ENCODE data around the gene KIF3C.

DNA sequence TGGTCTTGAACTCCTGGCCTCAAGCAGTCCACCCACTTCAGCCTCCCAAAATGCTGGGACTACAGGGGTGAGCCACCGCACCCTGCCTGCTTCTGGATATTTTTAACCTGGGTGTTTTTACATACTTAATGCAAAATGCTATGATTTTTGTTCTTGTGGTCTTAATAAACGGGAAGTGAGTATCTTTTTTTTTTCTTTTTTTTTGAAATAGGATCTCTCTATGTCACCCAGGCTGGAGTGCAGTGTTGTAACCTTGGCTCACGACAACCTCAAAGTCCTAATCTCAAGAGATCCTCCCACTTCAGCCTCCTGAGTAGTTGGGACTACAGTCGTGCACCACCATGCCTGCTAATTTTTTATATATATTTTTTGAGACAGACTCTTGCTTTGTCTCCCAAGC, 84.8 kb downstream of the KIF3C start:
- TF ChIP-seq EZH2phosphoT487 (IDR thresholded peaks at IDR 0.05; ENCODE audit: borderline replicate concordance, low read length) = no peak
- TF ChIP-seq, protein P1, sequence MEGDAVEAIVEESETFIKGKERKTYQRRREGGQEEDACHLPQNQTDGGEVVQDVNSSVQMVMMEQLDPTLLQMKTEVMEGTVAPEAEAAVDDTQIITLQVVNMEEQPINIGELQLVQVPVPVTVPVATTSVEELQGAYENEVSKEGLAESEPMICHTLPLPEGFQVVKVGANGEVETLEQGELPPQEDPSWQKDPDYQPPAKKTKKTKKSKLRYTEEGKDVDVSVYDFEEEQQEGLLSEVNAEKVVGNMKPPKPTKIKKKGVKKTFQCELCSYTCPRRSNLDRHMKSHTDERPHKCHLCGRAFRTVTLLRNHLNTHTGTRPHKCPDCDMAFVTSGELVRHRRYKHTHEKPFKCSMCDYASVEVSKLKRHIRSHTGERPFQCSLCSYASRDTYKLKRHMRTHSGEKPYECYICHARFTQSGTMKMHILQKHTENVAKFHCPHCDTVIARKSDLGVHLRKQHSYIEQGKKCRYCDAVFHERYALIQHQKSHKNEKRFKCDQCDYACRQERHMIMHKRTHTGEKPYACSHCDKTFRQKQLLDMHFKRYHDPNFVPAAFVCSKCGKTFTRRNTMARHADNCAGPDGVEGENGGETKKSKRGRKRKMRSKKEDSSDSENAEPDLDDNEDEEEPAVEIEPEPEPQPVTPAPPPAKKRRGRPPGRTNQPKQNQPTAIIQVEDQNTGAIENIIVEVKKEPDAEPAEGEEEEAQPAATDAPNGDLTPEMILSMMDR (conservative IDR thresholded peaks at IDR 0.05; ENCODE audit: low read depth, low read length) = no peak

Data from PC-3 (cell line).